ENCODE measurements around the gene MBNL1.

Gene MBNL1

DNA sequence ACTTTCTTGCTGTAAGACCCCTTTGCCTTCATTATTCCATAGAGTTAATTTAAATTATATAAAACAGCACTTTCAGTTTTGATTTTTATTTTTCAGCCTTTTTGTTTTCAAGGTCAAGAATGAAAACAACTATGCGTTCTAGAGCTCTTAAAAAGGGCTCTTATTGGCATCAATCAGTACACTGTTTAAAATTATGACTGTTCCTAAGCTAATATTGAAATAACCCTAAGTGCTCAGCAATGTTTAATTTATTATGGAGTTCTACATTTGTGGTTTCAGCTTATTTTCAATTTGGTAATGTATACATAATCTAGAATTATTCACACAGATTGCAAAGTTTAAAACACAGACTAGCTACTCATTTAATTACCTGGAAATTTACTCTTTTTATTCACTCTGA, 179.4 kb downstream of the MBNL1 start:
- DNase-seq (ENCODE audit: low spot score), result no peak

GRCh38 chr3:152452318-152452717, 183.6 kb downstream of the MBNL1 start:
- DNase-seq (ENCODE audit: low spot score), result no peak

GRCh38 chr3:152454076-152454875, 185.5 kb downstream of the MBNL1 start:
- no peak for DNase-seq (ENCODE audit: low spot score)

GRCh38 chr3:152455989-152456388, 187.3 kb downstream of the MBNL1 start:
- DNase-seq (ENCODE audit: low spot score), result no peak

GRCh38 chr3:152457500-152458375, 189.0 kb downstream of the MBNL1 start:
- DNase-seq (ENCODE audit: low spot score), result no peak

GRCh38 chr3:152458376-152459117, 189.8 kb downstream of the MBNL1 start:
- DNase-seq (ENCODE audit: low spot score), result no peak

DNA sequence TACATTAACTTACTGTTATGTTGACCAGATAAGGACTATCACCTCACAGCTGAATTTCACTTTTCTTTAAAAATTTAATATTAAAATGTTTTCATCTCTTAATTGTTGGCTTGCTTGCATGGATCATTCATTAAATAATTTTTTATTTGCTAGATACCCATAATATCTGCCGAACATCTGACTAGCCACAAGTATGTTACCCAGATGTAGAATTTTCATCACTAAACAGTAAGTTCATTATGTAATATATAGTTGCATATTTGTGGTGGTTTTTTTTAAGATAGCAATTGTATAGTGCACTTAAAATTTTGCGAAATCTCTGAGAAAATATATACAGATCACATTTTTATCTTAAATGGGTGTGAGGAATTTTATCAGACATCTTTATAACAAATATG, 190.4 kb downstream of the MBNL1 start:
- DNase-seq (ENCODE audit: low spot score), result no peak

DNA sequence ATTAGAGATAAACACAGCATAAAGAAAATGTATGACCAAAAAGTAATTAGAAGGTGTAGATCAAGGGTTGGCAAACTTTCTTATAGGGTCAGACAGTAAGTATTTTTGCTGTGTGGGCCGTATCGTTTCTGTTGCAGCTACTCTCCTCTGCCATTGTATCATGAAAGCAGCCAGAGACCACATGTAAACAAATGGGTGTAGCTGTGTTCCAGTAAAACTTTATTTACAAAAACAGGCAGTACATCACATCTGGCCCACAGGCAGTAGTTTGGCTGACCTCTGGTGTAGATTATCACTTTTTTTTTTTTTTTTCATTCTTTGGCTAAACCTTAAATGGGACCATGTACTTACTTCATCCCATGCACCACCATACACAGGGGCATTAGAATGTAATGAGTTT, 190.8 kb downstream of the MBNL1 start:
- no peak for DNase-seq (ENCODE audit: low spot score)

DNA sequence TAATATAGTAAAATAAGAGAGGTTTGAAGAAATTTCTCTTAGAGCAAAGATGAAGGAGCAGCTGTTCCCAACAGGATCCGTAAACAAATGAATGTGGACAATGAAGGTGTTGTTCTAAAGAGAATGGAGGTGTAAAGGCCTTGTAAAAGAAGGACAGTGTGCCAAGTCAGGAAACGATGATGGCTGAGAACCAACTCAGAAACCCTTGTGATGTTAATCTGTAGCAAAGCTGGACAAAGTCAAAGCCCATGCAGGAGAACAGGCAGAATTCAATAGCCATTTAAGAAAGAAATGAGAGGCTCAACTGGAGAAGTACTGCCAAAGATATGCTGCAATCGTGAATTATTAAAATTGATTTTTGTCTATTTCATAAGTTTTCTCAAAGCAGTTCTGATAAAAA, 192.2 kb downstream of the MBNL1 start:
- DNase-seq (ENCODE audit: low spot score), result no peak

GRCh38 chr3:152461460-152461859, 192.7 kb downstream of the MBNL1 start:
- no peak for DNase-seq (ENCODE audit: low spot score)

GRCh38 chr3:152466784-152467183, 198.1 kb downstream of the MBNL1 start:
- DNase-seq (ENCODE audit: low spot score), result peak; percentile 31

GRCh38 chr3:152469248-152470025, 200.7 kb downstream of the MBNL1 start:
- no peak for DNase-seq (ENCODE audit: low spot score)

- DNase-seq (ENCODE audit: low spot score), result no peak
Measured at GRCh38 chr3:152470095-152470494, 201.4 kb downstream of the MBNL1 start.

DNA sequence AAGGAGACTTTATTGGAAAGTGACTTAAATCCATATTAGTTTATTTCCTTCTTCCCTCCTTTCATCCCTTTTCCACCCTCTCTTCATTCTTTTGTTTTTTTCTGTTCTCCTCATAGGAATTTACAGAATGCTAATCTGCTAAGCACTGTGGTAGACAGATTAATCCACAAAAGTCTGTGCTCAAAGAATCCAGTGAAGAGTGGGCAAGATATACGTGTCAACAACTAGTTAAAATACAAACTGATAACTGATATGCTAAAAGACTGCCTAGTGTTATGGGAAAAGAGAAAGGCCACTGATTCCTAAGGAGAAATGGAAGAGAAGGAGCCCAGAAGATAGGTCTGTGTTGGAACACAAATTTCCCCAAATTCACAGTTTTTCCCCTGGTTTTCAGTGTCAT, 202.2 kb downstream of the MBNL1 start:
- no peak for DNase-seq (ENCODE audit: low spot score)

DNA sequence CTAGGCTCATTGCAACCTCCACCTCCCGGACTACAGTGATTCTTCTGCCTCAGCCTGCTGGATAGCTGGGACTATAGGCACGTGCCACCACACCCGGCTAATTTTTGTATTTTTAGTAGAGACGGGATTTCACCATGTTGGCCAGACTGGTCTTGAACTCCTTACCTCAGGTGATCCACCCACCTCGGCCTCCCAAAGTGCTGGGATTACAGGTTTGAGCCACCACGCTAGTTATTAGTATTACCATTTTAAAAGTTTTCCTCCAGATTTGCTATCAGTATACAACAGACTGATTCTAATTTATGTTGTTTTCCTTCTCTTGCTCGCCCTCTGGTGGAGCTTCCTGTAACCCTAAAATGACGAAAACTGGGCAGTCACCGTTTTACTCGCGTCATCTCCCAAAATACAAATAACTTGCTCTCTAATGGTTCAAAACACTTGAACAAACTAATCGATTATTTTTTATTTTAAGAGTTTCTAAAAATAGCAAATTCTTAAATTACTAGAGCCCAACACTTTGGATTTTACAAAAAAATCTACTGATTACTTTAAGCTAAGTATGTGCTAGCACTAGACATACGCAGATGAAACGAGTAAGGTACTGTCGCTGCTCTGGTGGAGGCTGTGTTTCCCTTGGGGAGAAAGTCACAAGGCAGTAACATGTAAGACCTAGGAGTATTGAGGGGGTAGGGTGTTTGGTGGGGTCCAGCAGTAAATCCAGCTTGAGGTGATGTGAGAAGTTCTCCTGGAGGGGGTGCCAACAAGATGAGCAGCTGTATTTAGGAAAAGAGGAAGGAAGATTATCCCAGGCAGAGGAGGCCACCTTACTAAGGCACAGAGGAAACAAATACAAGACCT, 203.3 kb downstream of the MBNL1 start:
- peak; percentile 71 for DNase-seq (ENCODE audit: low spot score)

GRCh38 chr3:152472672-152472954, 203.9 kb downstream of the MBNL1 start:
- no peak for DNase-seq (ENCODE audit: low spot score)

DNA sequence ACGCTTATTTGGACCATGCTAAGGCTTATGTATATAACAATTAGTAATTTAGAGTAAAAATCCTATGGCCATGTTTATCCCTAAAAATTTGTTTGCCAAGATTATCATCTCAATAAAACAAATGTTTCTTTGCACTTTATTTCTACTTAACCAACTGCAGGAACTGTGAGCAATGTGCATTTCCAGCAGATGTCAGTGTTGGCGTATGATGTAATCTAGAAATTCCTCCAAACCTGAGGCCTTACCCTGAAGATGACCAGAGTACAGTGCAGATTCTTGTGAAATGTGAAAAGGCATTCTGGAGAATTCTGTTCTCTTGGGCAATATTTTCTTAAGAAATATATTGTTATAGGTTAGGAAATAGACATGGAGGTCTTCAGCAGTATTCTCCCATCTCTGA, 205.9 kb downstream of the MBNL1 start:
- no peak for DNase-seq (ENCODE audit: low spot score)

DNA sequence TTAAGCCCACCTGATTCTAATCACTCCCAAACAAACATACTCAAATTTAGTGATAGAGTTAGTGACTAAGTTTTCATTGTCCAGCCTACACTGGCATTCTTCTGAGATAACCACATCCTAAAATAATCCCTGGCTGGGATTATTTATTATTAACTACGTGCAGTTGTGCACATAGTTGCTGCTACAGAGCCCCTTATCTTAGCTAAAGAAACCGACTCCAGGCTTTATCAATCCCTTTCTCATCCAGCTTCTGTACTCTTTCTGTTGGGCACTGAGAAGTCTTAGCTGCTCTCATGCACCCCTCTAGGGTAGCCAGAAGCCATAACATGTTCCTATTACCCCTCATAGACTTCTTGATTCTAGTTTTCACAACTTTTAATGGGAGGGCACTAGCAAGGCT, 208.7 kb downstream of the MBNL1 start:
- no peak for DNase-seq (ENCODE audit: low spot score)

DNA sequence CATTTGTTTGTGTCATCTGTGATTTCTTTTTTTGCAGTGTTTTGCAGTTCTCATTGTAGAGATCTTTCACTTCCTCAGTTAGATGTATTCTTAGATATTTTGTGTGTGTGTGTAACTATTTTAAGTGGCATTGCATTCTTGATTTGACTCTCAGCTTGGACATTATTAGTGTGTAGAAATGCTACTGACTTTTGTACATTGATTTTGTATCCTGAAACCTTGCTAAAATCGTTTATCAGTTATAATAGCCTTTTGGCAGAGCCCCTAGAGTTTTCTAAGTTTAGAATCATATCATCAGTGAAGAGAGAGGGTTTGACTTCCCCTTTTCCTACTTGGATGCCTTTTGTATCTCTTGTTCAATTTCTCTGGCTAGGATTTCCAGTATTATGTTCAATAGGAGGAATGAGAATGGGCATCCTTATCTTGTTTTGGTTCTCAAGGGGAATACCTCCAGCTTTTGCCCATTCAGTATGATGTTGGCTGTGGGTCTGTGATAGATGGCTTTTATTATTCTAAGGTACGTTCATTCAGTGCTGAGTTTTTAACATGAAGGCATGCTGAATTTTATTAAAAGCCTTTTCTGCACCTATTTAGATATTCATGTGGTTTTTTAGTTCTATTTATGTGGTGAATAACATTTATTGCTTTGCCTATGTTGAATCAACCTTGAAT, 211.7 kb downstream of the MBNL1 start:
- DNase-seq (ENCODE audit: low spot score), result no peak

- no peak for DNase-seq (ENCODE audit: low spot score)
Measured at GRCh38 chr3:152486364-152486763, 217.6 kb downstream of the MBNL1 start.

DNA sequence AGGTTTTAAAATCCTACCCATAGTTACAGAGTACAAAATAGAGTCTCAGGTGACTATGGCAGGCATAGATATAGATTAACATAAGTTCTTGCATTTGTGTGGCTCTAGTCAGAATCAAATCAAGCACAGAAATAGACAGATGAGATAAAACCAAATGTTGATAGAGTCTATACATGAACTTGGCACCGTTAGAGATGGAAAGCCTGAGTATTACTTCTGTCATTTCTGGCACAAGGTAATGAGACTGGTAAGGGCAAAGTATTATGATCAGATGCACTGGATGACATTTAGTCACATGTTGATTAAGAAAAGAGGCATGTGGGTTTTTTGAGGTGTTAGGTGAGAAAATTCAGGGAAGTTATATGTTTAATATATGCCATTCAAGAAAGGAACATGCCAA, 219.7 kb downstream of the MBNL1 start:
- no peak for DNase-seq (ENCODE audit: low spot score)
